NCI-H1930 (cell line): Measurements from ENCODE around the gene ARG2.
"Not testable (repeated sequence)": the region's sequence is repeated elsewhere in the genome, so short reads cannot be mapped to it uniquely, and the experiment has no call there.

Source experiments
- DNase-seq, 2 experiments: peaks; one replicate each; lab custom pipeline; 2025; lab: John Stamatoyannopoulos, UW

Gene ARG2

GRCh38 chr14:67586369-67586768 is 33.4 kb upstream of the ARG2 start:
- no peak for DNase-seq

GRCh38 chr14:67589204-67589770 is 30.4 kb upstream of the ARG2 start:
- no peak for DNase-seq

- DNase-seq = not testable (repeated sequence)
Measured at GRCh38 chr14:67593650-67594049, 26.1 kb upstream of the ARG2 start.

GRCh38 chr14:67595392-67595791 is 24.3 kb upstream of the ARG2 start:
- no peak for DNase-seq

GRCh38 chr14:67599698-67600561 is 19.8 kb upstream of the ARG2 start, which contains the start of gene PIGH:
TSS of gene PIGH (minus strand) at chr14:67600268. CDS start at chr14:67600203, 65 bp downstream.
- DNase-seq = peak; percentile 83 to 89

- DNase-seq = not testable (repeated sequence)
Measured at GRCh38 chr14:67600562-67600974, 19.2 kb upstream of the ARG2 start.

- no peak for DNase-seq
Measured at GRCh38 chr14:67602076-67602475, 17.6 kb upstream of the ARG2 start.

GRCh38 chr14:67602995-67603545 is 16.6 kb upstream of the ARG2 start:
- no peak for DNase-seq

GRCh38 chr14:67607646-67608045 is 12.1 kb upstream of the ARG2 start:
- no peak for DNase-seq

DNA sequence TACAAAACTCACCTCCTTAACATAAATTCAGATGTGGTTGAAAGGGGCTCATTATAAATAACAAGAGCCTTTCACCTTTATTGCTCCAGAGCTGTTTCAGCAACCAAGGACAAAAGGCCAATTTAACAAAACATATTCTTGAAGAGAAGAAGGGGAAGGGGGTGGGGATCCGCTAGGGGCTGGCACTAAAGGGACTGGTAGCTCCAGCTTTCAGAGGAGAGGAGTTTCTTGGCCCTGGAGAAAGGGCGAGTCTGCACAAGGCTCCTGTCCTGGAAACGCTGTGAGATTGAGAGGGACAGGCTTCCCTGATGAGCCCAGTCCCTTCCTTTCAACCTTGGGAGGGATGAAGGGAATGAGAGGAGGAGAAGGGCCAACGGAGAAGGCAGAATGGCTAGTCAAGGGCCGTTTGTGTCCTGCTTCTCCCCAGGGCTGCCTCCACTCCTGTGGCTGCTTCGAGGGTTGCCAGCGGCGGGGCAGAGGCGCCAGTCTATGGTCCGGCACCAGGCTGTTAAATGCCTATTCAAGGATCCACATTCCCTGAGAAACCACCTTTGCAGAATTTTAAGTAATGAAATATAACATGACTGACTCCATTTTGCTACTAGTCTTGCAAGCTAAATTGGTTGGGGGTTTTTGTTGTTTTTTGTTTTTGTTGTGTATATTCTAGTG is 9.9 kb upstream of the ARG2 start:
- DNase-seq = no peak

DNA sequence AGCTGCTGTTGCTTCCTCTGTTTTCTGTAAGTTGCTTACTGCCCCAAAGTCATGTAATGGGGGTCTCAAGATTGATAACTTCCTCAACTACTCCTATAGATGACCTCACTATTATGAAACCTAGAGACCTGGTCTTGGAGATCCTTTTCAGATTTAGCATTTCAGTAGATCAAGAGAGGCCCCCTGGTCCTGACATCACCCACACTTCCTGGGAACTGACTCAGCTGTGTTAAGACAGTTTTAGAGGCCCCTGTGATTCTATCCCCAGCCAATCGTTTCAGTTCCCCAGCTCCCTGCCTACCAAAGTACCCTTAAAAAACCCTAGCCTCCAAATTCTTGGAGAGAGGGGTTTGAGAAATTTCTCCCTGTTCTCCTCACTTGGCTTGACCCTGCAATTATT is 9.2 kb upstream of the ARG2 start:
- no peak for DNase-seq

GRCh38 chr14:67618617-67619063 is 1.1 kb upstream of the ARG2 start:
- DNase-seq = peak; percentile 15 to 44

- DNase-seq = no peak
Measured at GRCh38 chr14:67620217-67620785, 581 bp downstream of the ARG2 start.

- DNase-seq = no peak
Measured at GRCh38 chr14:67622675-67623074, 3.0 kb downstream of the ARG2 start.

- no peak for DNase-seq
Measured at GRCh38 chr14:67623114-67623513, 3.4 kb downstream of the ARG2 start.

DNA sequence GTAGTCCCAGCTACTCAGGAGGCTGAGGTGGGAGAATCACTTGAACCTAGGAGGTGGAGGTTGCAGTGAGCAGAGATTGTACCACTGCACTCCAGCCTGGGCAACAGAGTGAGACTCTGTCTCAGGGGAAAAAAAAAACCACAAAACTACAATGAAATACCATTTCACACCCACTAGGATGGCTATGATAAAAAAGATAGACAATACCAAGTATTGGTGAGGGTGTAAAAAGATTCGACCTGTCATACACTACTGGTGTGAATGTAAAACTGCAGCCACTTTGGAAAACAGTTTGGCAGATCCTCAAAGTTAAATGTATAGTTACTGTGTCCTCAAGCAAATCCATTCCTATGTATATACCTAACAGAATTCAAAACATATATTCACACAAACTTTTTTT is 6.4 kb downstream of the ARG2 start:
- DNase-seq = not testable (repeated sequence)

- no peak for DNase-seq
Measured at GRCh38 chr14:67627519-67627918, 7.8 kb downstream of the ARG2 start.

GRCh38 chr14:67630186-67630585 is 10.5 kb downstream of the ARG2 start:
- DNase-seq = no peak

DNA sequence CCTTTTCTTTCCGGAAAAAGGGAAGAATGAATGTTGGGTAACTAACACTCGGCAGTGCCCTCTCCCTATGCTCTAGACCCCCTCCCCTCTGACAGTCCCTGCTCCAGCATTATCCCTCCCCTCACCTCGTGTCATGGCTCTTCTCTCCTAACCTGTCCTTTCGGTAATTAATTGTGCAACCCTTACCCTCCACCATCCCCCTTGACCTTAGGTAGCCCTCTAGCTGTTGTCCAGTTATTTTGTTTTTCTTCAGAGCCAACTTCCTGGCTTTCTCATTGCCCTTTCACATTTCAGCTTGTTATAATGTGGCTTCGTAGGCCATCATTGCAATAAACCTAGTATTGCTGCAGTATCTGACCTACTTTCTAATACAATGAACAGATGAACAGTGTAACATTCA is 11.2 kb downstream of the ARG2 start:
- DNase-seq = no peak

GRCh38 chr14:67633451-67634147 is 13.9 kb downstream of the ARG2 start:
- no peak for DNase-seq

- no peak for DNase-seq
Measured at GRCh38 chr14:67636361-67636919, 16.7 kb downstream of the ARG2 start.
